GM12878 (cell line): ENCODE measurements around the gene LHB. TPM values are rescaled to one million over a fixed set of nuclear protein-coding genes. Genes with fewer than 3 reads are reported as not detected.

Source experiments
- ATAC-seq: fragments of 200-7000 bp; cut with Tn5 transposase; 3 replicates; pipeline ENCODE4 v1.9.1; 2020; ENCODE audit warnings: mild to moderate bottlenecking, moderate library complexity
- BruUV-seq: library from RNA; stranded (reverse); fragments of 400-500 nt; replicated peaks from 2 replicates; lab custom pipeline; 2021; lab: Mats Ljungman, UMichigan
- CTCF ChIA-PET: fragments of 300-600 bp; sonication (Branson Sonifier 250); formaldehyde crosslinking; extraction: SDS; loops from one replicate; lab custom pipeline; 2021; ENCODE audit warnings: inconsistent platforms; lab: Yijun Ruan, JAX
- POLR2A ChIA-PET: fragments of 350-600 bp; formaldehyde crosslinking; extraction: SDS; loops from one replicate; lab custom pipeline; 2021; ENCODE audit warnings: inconsistent platforms; lab: Charles Lee
- RAD21 ChIA-PET: fragments of 300-600 bp; sonication (Branson Sonifier 250); formaldehyde crosslinking; loops from one replicate; lab custom pipeline; 2023; ENCODE audit warnings: antibody characterized with exemption; ENCODE audit not compliant: unreplicated experiment; lab: Charles Lee
- SMC1A ChIA-PET: fragments of 300-600 bp; sonication (Branson Sonifier 250); formaldehyde crosslinking; loops from one replicate; lab custom pipeline; 2023; ENCODE audit not compliant: unreplicated experiment, uncharacterized antibody; lab: Charles Lee
- DNase-seq: peaks from one replicate; pipeline ENCODE4 v3.0.0-alpha.2; 2011; ENCODE audit warnings: low read depth, low spot score
- FAIRE-seq: peaks from 3 replicates; lab custom pipeline; 2011; peaks lifted over from hg19 to GRCh38; lab: Jason Lieb, UNC
- H2AFZ ChIP-seq: 2 replicates; pipeline ENCODE4 v1.6.0; 2011; ENCODE audit warnings: low read depth, low read length, control low read depth; ENCODE audit not compliant: control insufficient read depth
- H3K27ac ChIP-seq: 2 replicates; pipeline ENCODE4 v1.5.1; 2011; ENCODE audit warnings: control low read depth; ENCODE audit not compliant: control insufficient read depth, insufficient read depth
- H3K27me3 ChIP-seq, 2 experiments: replicated peaks in 1 of 2; 2 replicates each; pipeline versions ENCODE4 v1.6.0 to v1.6.1; 2011; ENCODE audit warnings: low read length in 1 of 2; ENCODE audit not compliant: control insufficient read depth in 2 of 2, insufficient read depth in 2 of 2
- H3K36me3 ChIP-seq, 2 experiments: 2 replicates each; pipeline ENCODE4 v1.5.1; 2011; ENCODE audit warnings: low read length in 1 of 2; ENCODE audit not compliant: control insufficient read depth in 2 of 2, insufficient read depth in 2 of 2
- H3K4me1 ChIP-seq: 2 replicates; pipeline ENCODE4 v1.6.1; 2011; ENCODE audit warnings: mild to moderate bottlenecking, low read length, moderate library complexity, mixed read lengths; ENCODE audit not compliant: control insufficient read depth, insufficient read depth
- H3K4me2 ChIP-seq: 2 replicates; pipeline ENCODE4 v1.6.0; 2011; ENCODE audit warnings: control low read depth; ENCODE audit not compliant: control insufficient read depth, insufficient read depth
- H3K4me3 ChIP-seq: fragments of 200-600 bp; sonication (generic); 2 replicates; pipeline ENCODE4 v1.5.1; 2016
- H3K79me2 ChIP-seq: 2 replicates; pipeline ENCODE4 v1.6.0; 2011; ENCODE audit warnings: low read length; ENCODE audit not compliant: control insufficient read depth, insufficient read depth
- H3K9ac ChIP-seq: 2 replicates; pipeline ENCODE4 v1.8.0; 2011; ENCODE audit warnings: low read length, control low read depth, mixed read lengths; ENCODE audit not compliant: control insufficient read depth, insufficient read depth
- H3K9me3 ChIP-seq: replicated peaks from 3 replicates; pipeline ENCODE4 v1.5.1; 2011; ENCODE audit warnings: mild to moderate bottlenecking, low read length; ENCODE audit not compliant: control insufficient read depth, insufficient read depth
- H4K20me1 ChIP-seq: 2 replicates; pipeline ENCODE4 v1.6.0; 2011; ENCODE audit not compliant: control insufficient read depth, insufficient read depth
- CREM ChIP-seq: IDR thresholded peaks from 2 replicates; pipeline ENCODE4 v1.6.1; 2014; ENCODE audit warnings: antibody characterized with exemption, low read depth
- EED ChIP-seq: sonication (generic); IDR thresholded peaks from 2 replicates; pipeline ENCODE4 v1.6.1; 2016; ENCODE audit warnings: antibody characterized with exemption, low read depth
- EGR1 ChIP-seq, 2 experiments: IDR thresholded peaks; 1 replicate in 1 of 2; 2 replicates in 1 of 2; pipeline ENCODE4 v1.6.1; 2011 to 2012; ENCODE audit warnings: low read depth in 2 of 2, low read length in 2 of 2, borderline replicate concordance in 1 of 2, mild to moderate bottlenecking in 1 of 2, moderate library complexity in 1 of 2
- ESRRA ChIP-seq: IDR thresholded peaks from 2 replicates; pipeline ENCODE4 v1.6.1; 2012; ENCODE audit warnings: mild to moderate bottlenecking, low read length, improper control_type of control experiment
- EZH2 ChIP-seq: IDR thresholded peaks from 2 replicates; pipeline ENCODE4 v1.6.1; 2012; ENCODE audit warnings: low read depth, mild to moderate bottlenecking, control low read depth, inconsistent platforms, low read length, borderline replicate concordance; ENCODE audit not compliant: control insufficient read depth
- IRF5 ChIP-seq: fragments of 450-650 bp; IDR thresholded peaks from 2 replicates; pipeline ENCODE4 v1.6.1; 2017; ENCODE audit warnings: borderline replicate concordance
- RAD21 ChIP-seq: IDR thresholded peaks from 2 replicates; pipeline ENCODE4 v1.6.1; 2011; ENCODE audit warnings: mild to moderate bottlenecking, low read depth, low read length, moderate library complexity; ENCODE audit not compliant: insufficient read depth
- SPI1 ChIP-seq: IDR thresholded peaks from 2 replicates; pipeline ENCODE4 v1.6.1; 2011; ENCODE audit warnings: low read depth, mild to moderate bottlenecking, low read length, moderate library complexity, borderline replicate concordance; ENCODE audit not compliant: insufficient read depth
- SRF ChIP-seq, 2 experiments: IDR thresholded peaks; 2 replicates each; pipeline ENCODE4 v1.6.1; 2011; ENCODE audit warnings: low read depth in 2 of 2, low read length in 2 of 2, mild to moderate bottlenecking in 1 of 2, moderate library complexity in 1 of 2
- TCF3 ChIP-seq: IDR thresholded peaks from 2 replicates; pipeline ENCODE4 v1.6.1; 2012; ENCODE audit warnings: low read depth, mild to moderate bottlenecking, low read length, borderline replicate concordance; ENCODE audit not compliant: insufficient read depth
- ZNF622 ChIP-seq: fragments of 450-650 bp; IDR thresholded peaks from 2 replicates; pipeline ENCODE4 v1.6.1; 2017; ENCODE audit warnings: mild to moderate bottlenecking, inconsistent platforms
- ZNF687 ChIP-seq: fragments of 450-650 bp; IDR thresholded peaks from 2 replicates; pipeline ENCODE4 v1.6.1; 2017; ENCODE audit warnings: mild to moderate bottlenecking, moderate library complexity
- WGBS: methylation state at CpG from one replicate; pipeline ENCODE4 v1.1.6; 2016; ENCODE audit warnings: low lambda C conversion rate; ENCODE audit not compliant: insufficient replicate concordance, insufficient coverage; ENCODE audit errors: missing lambda C conversion rate; 5-methylcytosine and 5-hydroxymethylcytosine counted together
- in situ Hi-C: fragments of 300-500 bp; cut with MboI; formaldehyde crosslinking; loops from 9 replicates; pipeline ENCODE4 v1.14.3; 2018; ENCODE audit warnings: mixed read lengths
- intact Hi-C: fragments of 100-400 bp; cut with micrococcal nuclease; formaldehyde crosslinking; loops from one replicate; pipeline ENCODE4 v1.14.2; 2022; ENCODE audit not compliant: unreplicated experiment
- polyA plus RNA-seq, 11 experiments: library from polyadenylated mRNA; depleted of rRNA in 4 of 11; unstranded in 6 of 11; stranded (reverse) in 5 of 11; fragments of >200 nt; fragmentation: Nextera tagmentation in 4 of 11; fragmentation: Illumina TruSeq in 1 of 11; extraction: Ambion mirVana in 4 of 11; extraction: Trizol in 1 of 11; gene quantifications; 1 replicate in 1 of 11; 2 replicates in 10 of 11; pipeline versions ENCODE4 v1.2.1 to v1.2.3, GENCODE V29; 2011 to 2016; ENCODE audit warnings: inconsistent platforms in 2 of 11, missing spikeins in 2 of 11, low read depth in 1 of 11
- total RNA-seq, 4 experiments: library from RNA; depleted of rRNA in 3 of 4; stranded (reverse); fragments of >200 nt in 3 of 4; fragmentation: Illumina TruSeq in 1 of 4; extraction: Trizol in 1 of 4; gene quantifications; 2 replicates each; pipeline versions ENCODE4 v1.2.1 to v1.2.3, GENCODE V29; 2013 to 2021
- TF ChIP-seq, protein P1 (sequence below): fragments of 450-650 bp; IDR thresholded peaks from 2 replicates; pipeline ENCODE4 v1.6.1; 2018; ENCODE audit warnings: borderline replicate concordance, mild to moderate bottlenecking; ENCODE audit not compliant: partially characterized antibody

The LHB gene
- total and polyA plus RNA-seq, 10 of the 15 experiments (the other 5 are each of a cell fraction or from before 2014, with no cell fraction given), result 0.20 to 0.72 (median 0.46) TPM; not detected in 5

GRCh38 chr19:48993175-48994034, 23.5 kb downstream of the LHB start, which contains the start of the genes GYS1 and RUVBL2:
Gene GYS1, minus strand, starts transcription at chr19:48993309. Its CDS starts 197 bp downstream, at chr19:48993112.
Gene RUVBL2, plus strand, starts transcription at chr19:48993887. Its CDS starts 25 bp downstream, at chr19:48993912.
- peaks cover 0 to 7% of the 10 kb centered on the region in 2 experiments; a peak in 3 of 4 replicates for H3K36me3 ChIP-seq
- peaks cover 53% of the 10 kb centered on the region for H3K79me2 ChIP-seq
- WGBS, result under 1% methylated on average over 56 of the region's 56 CpGs
- CTCF ChIA-PET, result interaction anchor here (0.6 to 4.0 kb wide), 41 partner anchors 9 to 789 kb away, joined by 3 to 55 read pairs (median 5); partner anchors contain the start of genes CA11, CGB2, HSD17B14 and LHB
- peak within 1 kb of the TSS; percentile 91 for H3K9ac ChIP-seq
- ATAC-seq (peak; percentile 96), DNase-seq (peak; percentile 98), FAIRE-seq (peak; percentile 100)
- in situ Hi-C loops (no loop called here), intact Hi-C loops (no loop called here)
- BruUV-seq, result no TSS peak
- SMC1A ChIA-PET, result interaction anchor here (0.5 to 1.9 kb wide), 17 partner anchors 10 to 1787 kb away, joined by 3 to 11 read pairs (median 4); partner anchors contain the start of genes CA11 and FTL
- POLR2A ChIA-PET, result interaction anchor here (0.5 to 3.6 kb wide), 36 partner anchors 8 to 1467 kb away, joined by 3 to 41 read pairs (median 4); partner anchors contain the start of genes ALDH16A1, BAX, CD37 and FTL
- H3K27ac ChIP-seq, result peak within 1 kb of the TSS; percentile 86
- no peaks in the 10 kb centered on the region for H3K9me3 ChIP-seq
- no peaks in the 10 kb centered on the region for H3K27me3 ChIP-seq
- peak within 1 kb of the TSS; percentile 86 for H2AFZ ChIP-seq
- peak within 1 kb of the TSS; percentile 93 for H3K4me3 ChIP-seq
- H3K4me2 ChIP-seq, result peak within 1 kb of the TSS; percentile 80
- H3K4me1 ChIP-seq, result peaks cover 3% of the 10 kb centered on the region
- RAD21 ChIA-PET, result interaction anchor here (0.7 to 2.4 kb wide), 24 partner anchors 15 to 648 kb away, joined by 3 to 17 read pairs (median 5); partner anchors contain the start of genes BCAT2, CA11, CGB2 and DBP
- H4K20me1 ChIP-seq, result no peaks in the 10 kb centered on the region
- TF ChIP-seq EZH2 (no peak), TCF3 (no peak), RAD21 (0 out of 2 replicates have a peak, but pooled peaks have one; percentile 32), EGR1 (IDR thresholded peaks at IDR 0.05; ENCODE audit: borderline replicate concordance in 1 of 2, low read depth in 2 of 2, low read length in 2 of 2) (peak in 1 of 2 experiments; percentile 73; a peak in 2 of 3 replicates), IRF5 (no peak), SRF (IDR thresholded peaks at IDR 0.05; ENCODE audit: low read depth in 2 of 2, low read length in 2 of 2) (no peak), EED (peak; percentile 85), CREM (peak; percentile 78), ESRRA (no peak), ZNF687 (0 out of 2 replicates have a peak, but pooled peaks have one; percentile 38), SPI1 (no peak), ZNF622 (no peak)
- TF ChIP-seq, protein P1, sequence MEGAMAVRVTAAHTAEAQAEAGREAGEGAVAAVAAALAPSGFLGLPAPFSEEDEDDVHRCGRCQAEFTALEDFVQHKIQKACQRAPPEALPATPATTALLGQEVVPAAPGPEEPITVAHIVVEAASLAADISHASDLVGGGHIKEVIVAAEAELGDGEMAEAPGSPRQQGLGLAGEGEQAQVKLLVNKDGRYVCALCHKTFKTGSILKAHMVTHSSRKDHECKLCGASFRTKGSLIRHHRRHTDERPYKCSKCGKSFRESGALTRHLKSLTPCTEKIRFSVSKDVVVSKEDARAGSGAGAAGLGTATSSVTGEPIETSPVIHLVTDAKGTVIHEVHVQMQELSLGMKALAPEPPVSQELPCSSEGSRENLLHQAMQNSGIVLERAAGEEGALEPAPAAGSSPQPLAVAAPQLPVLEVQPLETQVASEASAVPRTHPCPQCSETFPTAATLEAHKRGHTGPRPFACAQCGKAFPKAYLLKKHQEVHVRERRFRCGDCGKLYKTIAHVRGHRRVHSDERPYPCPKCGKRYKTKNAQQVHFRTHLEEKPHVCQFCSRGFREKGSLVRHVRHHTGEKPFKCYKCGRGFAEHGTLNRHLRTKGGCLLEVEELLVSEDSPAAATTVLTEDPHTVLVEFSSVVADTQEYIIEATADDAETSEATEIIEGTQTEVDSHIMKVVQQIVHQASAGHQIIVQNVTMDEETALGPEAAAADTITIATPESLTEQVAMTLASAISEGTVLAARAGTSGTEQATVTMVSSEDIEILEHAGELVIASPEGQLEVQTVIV, result peak; percentile 33
